ENCODE measurements around the gene TAMALIN. TPM values are rescaled to one million over a fixed set of nuclear protein-coding genes. Genes with fewer than 3 reads are reported as not detected.

Gene TAMALIN
- total RNA-seq, 1 experiment from 2014 or later: 4.5 TPM

GRCh38 chr12:52014567-52015530 lies 8.1 kb downstream of the TAMALIN start:
- H3K4me3 ChIP-seq: no peak overlapping the region
- H3K4me1 ChIP-seq: peaks cover 13% of the 10 kb centered on the region
- H3K36me3 ChIP-seq: peaks cover 5% of the 10 kb centered on the region; the same call in 1 of the 2 replicates
- H3K27ac ChIP-seq: no peak overlapping the region
- no peak for DNase-seq
- H3K9me3 ChIP-seq (replicated peaks): no peaks in the 10 kb centered on the region
- no peaks in the 10 kb centered on the region; the same call in 1 of the 2 replicates for H3K27me3 ChIP-seq

DNA sequence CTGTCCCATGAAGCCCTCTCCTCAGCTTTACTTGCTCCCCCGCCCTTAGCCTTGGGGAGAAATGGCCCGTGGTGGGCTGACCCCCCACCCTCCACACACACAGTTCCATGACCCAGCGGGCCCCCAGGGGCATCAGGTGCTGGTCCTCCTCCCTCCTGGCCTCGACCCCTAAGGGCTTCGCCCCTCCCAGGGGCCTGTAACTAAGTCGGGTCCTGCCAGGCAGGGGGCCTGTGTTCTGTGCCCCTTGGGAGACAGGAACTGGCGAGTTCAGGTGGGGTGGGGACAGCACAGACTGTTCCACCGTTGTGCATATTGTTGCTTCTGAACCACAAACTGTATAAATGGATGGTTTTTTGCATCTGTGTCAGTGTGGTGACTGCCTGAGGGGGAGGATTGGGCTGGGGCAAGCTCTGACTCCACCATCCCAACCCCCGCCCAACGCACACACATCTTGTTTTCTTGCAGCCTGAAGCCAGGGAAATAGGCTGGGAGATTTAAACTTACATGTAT lies 8.8 kb downstream of the TAMALIN start:
- Histone ChIP-seq H3K9me3 (replicated peaks) (no peaks in the 10 kb centered on the region), H3K27me3 (no peaks in the 10 kb centered on the region; the same call in 1 of the 2 replicates), H3K4me3 (no peak overlapping the region), H3K4me1 (peaks cover 8% of the 10 kb centered on the region), H3K36me3 (peaks cover 5% of the 10 kb centered on the region; the same call in 1 of the 2 replicates), H3K27ac (no peak overlapping the region)
- DNase-seq: no peak

GRCh38 chr12:52018433-52019112 lies 11.8 kb downstream of the TAMALIN start:
- Histone ChIP-seq H3K27me3 (peaks cover 5% of the 10 kb centered on the region), H3K36me3 (peaks cover 2% of the 10 kb centered on the region; the same call in 1 of the 2 replicates), H3K4me1 (peaks cover 5% of the 10 kb centered on the region; the same call in 1 of the 2 replicates), H3K9me3 (replicated peaks) (no peaks in the 10 kb centered on the region), H3K4me3 (no peak overlapping the region), H3K27ac (no peak overlapping the region)
- no peak for DNase-seq

DNA sequence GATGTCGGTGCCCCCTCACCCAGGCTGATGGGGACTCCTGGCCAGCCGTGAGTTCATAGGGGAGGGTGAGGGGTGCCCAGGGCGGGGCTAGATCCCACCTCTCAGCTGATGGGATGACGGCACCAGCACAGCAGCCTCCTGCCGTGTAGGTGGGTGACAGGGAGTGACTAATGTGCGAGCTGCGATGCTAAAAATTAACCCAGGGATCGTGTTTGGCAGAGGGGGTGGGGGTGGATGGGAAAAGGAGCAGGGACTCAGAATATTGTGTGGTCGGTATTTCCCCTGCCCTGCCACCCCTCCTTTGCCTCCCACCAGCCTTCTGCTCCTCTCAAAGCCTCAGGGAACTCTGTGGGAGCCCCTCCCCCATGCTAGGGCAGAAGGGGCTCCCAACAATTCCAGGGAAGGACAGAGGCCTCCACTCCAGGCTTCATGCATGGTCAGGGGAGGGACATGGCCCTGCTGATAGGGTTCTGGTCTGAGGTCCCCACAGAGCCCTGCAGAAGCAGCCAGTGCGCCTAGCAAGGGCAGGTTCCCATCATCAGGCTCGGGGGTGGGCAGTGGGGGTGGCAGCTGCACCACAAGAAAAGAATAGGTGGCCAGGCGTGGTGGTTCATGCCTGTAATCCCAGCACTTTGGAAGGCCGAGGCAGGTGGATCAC lies 12.5 kb downstream of the TAMALIN start:
- no peak for DNase-seq
- no peak overlapping the region for H3K27ac ChIP-seq
- peaks cover 5% of the 10 kb centered on the region; the same call in 1 of the 2 replicates for H3K4me1 ChIP-seq
- H3K27me3 ChIP-seq: peaks cover 5% of the 10 kb centered on the region
- H3K9me3 ChIP-seq (replicated peaks): no peaks in the 10 kb centered on the region
- H3K36me3 ChIP-seq: peaks cover under 1% of the 10 kb centered on the region; the same call in 1 of the 2 replicates
- no peak overlapping the region for H3K4me3 ChIP-seq

- DNase-seq: peak; percentile 81 to 85
- no peaks in the 10 kb centered on the region for H3K9me3 ChIP-seq (replicated peaks)
- peaks cover 5% of the 10 kb centered on the region for H3K27me3 ChIP-seq
- H3K27ac ChIP-seq: no peak overlapping the region
- no peak overlapping the region for H3K4me3 ChIP-seq
- H3K36me3 ChIP-seq: no peaks in the 10 kb centered on the region
- peaks cover 5% of the 10 kb centered on the region; the same call in 1 of the 2 replicates for H3K4me1 ChIP-seq
These were observed 14.0 kb downstream of the TAMALIN start for GRCh38 chr12:52020539-52021336.

DNA sequence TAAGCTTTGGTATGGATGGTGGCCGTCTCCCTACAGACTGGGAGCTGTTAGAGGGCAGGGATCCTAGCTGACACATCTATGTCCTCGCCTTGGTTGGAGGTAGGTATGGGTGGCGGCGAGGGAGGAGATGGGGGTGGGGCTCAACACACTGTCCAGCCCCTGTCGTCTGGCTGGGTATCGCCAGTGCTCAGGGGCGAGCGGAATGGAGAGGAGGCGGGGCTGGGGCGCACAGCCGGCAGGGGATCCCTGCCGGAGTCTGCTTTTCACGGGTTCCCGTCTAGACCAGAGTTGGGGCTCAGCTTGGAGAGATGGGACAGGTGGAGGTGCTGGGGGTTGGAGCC lies 16.1 kb downstream of the TAMALIN start:
- Histone ChIP-seq H3K36me3 (no peaks in the 10 kb centered on the region), H3K27ac (no peak overlapping the region), H3K9me3 (replicated peaks) (no peaks in the 10 kb centered on the region), H3K4me1 (peaks cover 18% of the 10 kb centered on the region), H3K4me3 (peak overlapping the region; percentile 54), H3K27me3 (peaks cover 5% of the 10 kb centered on the region)
- DNase-seq: no peak

- H3K4me1 ChIP-seq: peaks cover 18% of the 10 kb centered on the region
- peaks cover 5% of the 10 kb centered on the region for H3K27me3 ChIP-seq
- no peaks in the 10 kb centered on the region for H3K36me3 ChIP-seq
- peak; percentile 85 to 92 for DNase-seq
- H3K27ac ChIP-seq: no peak overlapping the region
- H3K9me3 ChIP-seq (replicated peaks): no peaks in the 10 kb centered on the region
- H3K4me3 ChIP-seq: peak overlapping the region; percentile 54
These were observed 16.6 kb downstream of the TAMALIN start for GRCh38 chr12:52023182-52023975.

DNA sequence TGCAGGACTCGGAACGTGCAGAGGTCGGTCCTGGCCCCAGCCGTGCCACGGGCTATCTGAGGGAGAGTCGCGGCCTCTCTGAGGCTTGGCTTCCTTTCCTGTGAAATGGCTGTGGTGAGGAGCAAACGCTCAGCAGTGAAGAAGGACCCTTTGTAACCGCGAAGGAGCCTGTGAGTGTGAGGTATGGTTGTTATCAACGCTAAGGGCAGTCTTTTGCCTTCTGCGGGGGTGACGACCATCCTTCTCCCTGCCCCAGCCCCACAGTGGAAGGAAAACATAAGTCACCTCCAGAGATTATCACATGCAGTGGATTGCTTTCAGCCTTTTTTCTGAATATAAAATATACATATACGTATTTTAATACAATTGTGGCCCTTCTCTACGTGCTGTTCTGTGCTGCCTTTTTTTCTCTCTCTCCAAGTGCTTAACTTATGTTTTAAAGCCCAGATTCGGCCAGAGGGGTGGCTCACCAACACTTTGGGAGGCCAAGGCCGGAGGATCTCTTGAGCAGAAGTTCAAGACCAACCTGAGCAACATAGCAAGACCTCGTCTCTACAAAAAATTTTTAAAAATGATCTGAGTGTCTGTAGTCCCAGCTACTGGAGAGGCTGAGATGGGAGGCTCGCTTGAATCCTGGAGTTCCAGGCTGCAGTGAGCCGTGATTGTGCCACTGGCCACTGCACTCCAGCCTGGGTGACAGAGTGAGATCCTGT lies 17.4 kb downstream of the TAMALIN start:
- Histone ChIP-seq H3K27me3 (peaks cover 5% of the 10 kb centered on the region), H3K4me3 (peak overlapping the region; percentile 54), H3K36me3 (no peaks in the 10 kb centered on the region), H3K27ac (no peak overlapping the region), H3K9me3 (replicated peaks) (no peaks in the 10 kb centered on the region), H3K4me1 (peaks cover 13% of the 10 kb centered on the region)
- DNase-seq: no peak

GRCh38 chr12:52024845-52025230 lies 18.1 kb downstream of the TAMALIN start:
- no peak overlapping the region for H3K27ac ChIP-seq
- H3K4me3 ChIP-seq: no peak overlapping the region
- no peaks in the 10 kb centered on the region for H3K36me3 ChIP-seq
- peaks cover 18% of the 10 kb centered on the region for H3K4me1 ChIP-seq
- no peaks in the 10 kb centered on the region for H3K9me3 ChIP-seq (replicated peaks)
- peaks cover 5% of the 10 kb centered on the region for H3K27me3 ChIP-seq
- DNase-seq: no peak

DNA sequence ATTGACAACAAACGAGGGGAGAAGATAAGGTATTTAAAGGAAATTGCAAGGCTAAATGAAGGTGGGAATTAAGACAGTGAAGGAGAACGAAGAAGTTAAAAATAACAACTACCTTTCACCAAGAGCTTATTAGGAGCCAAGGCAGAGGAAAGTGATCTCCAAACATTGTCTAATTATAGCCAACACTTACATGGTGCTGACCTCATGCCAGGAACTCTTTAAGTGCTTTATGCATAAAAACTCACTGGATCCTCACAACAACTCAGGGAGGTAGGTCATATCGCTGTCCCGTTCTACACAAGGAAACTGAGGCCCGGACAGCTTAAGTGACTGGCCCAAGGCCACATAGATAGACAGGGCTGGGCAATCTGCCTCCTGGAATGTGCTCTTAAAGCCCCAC lies 19.5 kb downstream of the TAMALIN start:
- peaks cover 5% of the 10 kb centered on the region for H3K27me3 ChIP-seq
- H3K4me3 ChIP-seq: no peak overlapping the region
- no peak overlapping the region for H3K27ac ChIP-seq
- H3K36me3 ChIP-seq: no peaks in the 10 kb centered on the region
- peaks cover 21% of the 10 kb centered on the region for H3K4me1 ChIP-seq
- DNase-seq: no peak
- H3K9me3 ChIP-seq (replicated peaks): no peaks in the 10 kb centered on the region

GRCh38 chr12:52027085-52027843 lies 20.5 kb downstream of the TAMALIN start:
- Histone ChIP-seq H3K4me1 (peaks cover 21% of the 10 kb centered on the region), H3K36me3 (no peaks in the 10 kb centered on the region)
- no peak for DNase-seq

GRCh38 chr12:52029685-52030084 lies 22.9 kb downstream of the TAMALIN start:
- peak; percentile 89 to 91 for DNase-seq
- no peaks in the 10 kb centered on the region; the same call in none of the 2 replicates for H3K27me3 ChIP-seq
- H3K36me3 ChIP-seq: no peaks in the 10 kb centered on the region
- no peaks in the 10 kb centered on the region for H3K9me3 ChIP-seq (replicated peaks)
- no peak overlapping the region for H3K4me3 ChIP-seq
- H3K4me1 ChIP-seq: peaks cover 31% of the 10 kb centered on the region
- H3K27ac ChIP-seq: no peak overlapping the region

More at GRCh38 chr12:52027085-52027843, 20.5 kb downstream of the TAMALIN start:
- peaks cover 5% of the 10 kb centered on the region for H3K27me3 ChIP-seq
- H3K4me3 ChIP-seq: no peak overlapping the region
- no peaks in the 10 kb centered on the region for H3K9me3 ChIP-seq (replicated peaks)
- H3K27ac ChIP-seq: no peak overlapping the region
